ENCODE measurements around the gene PLCB1.

PLCB1 gene

DNA sequence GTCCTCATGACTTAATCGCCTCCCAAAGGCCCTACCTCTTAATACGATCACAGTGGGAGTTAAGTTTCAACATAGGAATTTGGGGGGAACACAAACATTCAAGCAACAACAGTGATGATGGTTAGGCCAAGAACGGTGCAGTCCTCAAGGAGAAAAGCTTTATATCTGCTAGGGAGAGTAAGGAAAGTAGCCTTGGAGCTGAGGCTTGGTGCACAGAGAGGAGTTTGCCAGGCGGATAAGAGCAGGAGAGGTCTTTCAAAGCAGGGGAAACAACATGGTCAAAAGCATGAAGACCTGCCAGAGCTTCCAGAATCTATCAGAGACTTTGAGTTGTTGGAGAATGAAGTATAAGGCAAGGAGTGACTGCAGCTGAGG, 119.1 kb downstream of the PLCB1 start:
- no peak for DNase-seq

GRCh38 chr20:8254911-8255582, 123.0 kb downstream of the PLCB1 start:
- no peak for DNase-seq

- DNase-seq, result peak; percentile 13
Observed at GRCh38 chr20:8255945-8256632, 124.0 kb downstream of the PLCB1 start.

GRCh38 chr20:8260837-8261251, 128.8 kb downstream of the PLCB1 start:
- DNase-seq, result no peak

DNA sequence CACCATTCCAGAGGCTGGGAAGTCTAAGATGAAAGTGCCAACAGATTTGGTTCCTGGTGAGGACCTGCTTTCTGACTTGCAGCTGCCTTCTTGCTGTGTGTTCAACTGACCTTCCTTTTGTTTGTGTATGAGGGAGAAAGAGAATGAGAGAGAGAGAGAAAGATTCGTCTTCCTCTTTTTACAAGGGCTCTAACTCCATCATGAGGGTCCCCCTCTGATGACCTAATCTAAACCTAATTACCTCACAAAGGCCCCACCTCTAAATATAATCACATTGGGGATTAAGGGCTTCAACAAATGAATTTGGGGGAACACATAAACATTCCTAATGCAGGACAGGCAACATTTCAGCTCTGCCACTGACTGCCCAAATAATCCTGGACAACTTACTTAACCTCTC, 130.7 kb downstream of the PLCB1 start:
- DNase-seq, result no peak

DNA sequence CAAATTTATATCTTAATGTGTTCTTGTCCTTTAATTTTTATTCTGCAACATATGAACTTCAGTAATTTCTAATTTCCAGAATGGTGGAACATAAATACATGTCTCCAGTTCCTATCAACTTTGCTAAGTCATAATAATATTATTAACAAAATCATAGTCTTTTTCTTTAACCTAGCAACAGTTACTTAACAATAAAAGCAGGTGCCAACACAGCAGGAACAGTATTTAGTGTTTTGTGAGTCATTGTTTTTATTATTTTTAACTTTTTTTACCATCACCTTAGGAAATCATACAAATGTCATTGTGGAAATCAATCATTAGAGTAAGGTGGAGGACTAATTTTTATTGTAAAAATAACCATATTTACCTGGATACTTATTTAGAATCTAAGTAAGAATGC, 133.5 kb downstream of the PLCB1 start:
- DNase-seq, result no peak

DNA sequence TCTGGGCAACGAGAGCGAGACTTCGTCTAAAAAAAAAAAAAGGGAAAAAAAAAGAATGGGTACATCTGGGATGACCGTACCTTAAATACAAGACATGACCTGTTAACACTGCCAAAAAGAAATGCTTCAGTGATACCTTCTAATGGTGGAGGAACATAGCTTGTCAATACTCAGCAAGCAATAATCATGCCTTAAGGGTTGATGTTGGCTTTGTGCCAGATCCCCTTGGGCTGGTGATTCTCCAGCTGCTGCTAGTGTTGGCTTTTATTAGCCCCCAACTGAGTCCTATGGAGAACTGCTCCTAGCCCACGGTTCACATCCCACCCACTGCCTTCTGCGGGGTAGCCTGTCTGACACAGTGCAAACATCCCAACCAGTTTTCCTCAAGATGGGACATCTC, 134.9 kb downstream of the PLCB1 start:
- DNase-seq, result no peak

- no peak for DNase-seq
Observed at GRCh38 chr20:8271727-8272126, 139.7 kb downstream of the PLCB1 start.

GRCh38 chr20:8272766-8273165, 140.7 kb downstream of the PLCB1 start:
- DNase-seq, result no peak

GRCh38 chr20:8284902-8285301, 152.8 kb downstream of the PLCB1 start:
- DNase-seq, result no peak

GRCh38 chr20:8287340-8287739, 155.3 kb downstream of the PLCB1 start:
- DNase-seq, result no peak

DNA sequence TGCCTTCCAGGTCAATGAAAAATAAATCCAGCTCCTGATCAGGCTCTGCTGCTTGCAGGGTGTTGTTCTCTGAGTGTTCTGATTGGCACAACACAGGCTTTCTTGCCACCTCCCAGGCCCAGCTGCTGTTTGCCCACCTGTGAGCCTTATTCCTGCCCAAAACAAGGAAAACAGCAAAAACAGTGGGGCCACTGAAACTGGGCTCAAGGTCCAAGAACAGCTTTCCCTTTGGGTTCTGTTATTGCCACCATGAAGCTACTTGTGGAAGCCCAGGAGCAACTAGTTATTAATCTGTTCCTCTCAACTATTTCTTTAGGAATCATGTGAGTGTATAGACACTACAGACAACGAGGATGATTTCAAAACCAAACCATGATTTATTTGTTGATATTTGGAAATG, 159.1 kb downstream of the PLCB1 start:
- DNase-seq, result no peak

DNA sequence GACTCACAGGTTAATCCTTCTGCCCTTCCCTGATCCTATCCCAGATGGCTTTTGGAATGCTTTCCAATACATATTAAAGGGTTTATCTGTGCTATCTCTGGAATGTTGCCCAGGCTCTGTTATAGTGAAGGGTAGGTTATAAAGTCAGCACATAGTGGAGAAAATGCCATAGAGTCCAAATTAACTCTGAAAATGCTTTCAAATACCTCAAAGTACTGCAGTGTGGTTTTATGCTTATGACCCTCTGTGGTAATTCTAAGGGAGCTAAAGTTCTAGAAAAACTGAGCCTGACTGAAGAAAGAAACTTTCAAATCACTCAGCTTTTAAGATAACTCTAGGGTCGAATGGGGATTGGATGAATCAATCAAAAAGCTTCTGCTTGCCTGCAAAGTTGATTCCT, 159.8 kb downstream of the PLCB1 start:
- DNase-seq, result no peak

DNA sequence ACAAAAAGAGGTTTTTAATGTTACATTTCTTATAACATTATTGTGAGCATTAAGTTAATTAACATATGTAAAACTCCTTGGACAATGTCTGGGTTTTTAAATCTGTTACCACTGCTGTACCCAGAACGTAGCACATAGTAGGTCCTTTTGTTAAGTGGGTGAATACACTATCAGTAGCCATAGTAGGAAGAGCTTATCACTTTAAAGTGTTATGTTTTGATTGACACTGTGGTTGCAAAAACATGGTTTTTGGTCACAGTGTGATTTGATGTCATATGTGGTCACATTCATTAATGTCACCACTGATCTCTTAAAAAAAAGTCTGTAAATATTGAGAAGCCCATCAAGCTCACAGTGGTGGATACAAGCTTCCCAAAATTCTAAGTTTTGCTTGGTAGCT, 160.7 kb downstream of the PLCB1 start:
- DNase-seq, result no peak

DNA sequence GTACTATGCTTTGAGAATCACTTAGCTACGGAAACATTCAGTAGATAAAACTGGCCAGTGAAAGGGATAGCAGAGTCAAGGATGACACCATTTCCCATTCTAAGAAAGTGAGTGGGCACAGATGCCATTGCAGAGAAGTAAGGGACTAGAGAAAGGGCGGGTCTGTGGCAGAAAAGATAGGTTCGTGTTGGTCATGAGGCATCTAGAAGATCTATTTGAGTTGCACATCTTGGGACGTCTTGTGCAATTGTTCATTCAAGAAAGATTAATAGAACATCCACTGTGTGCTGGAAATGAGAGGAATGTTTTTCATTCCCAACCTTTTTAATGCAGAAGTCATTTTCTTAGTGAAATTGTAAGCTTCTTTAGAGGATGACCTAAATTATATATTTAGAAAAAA, 161.7 kb downstream of the PLCB1 start:
- no peak for DNase-seq

GRCh38 chr20:8296536-8296935, 164.5 kb downstream of the PLCB1 start:
- no peak for DNase-seq

DNA sequence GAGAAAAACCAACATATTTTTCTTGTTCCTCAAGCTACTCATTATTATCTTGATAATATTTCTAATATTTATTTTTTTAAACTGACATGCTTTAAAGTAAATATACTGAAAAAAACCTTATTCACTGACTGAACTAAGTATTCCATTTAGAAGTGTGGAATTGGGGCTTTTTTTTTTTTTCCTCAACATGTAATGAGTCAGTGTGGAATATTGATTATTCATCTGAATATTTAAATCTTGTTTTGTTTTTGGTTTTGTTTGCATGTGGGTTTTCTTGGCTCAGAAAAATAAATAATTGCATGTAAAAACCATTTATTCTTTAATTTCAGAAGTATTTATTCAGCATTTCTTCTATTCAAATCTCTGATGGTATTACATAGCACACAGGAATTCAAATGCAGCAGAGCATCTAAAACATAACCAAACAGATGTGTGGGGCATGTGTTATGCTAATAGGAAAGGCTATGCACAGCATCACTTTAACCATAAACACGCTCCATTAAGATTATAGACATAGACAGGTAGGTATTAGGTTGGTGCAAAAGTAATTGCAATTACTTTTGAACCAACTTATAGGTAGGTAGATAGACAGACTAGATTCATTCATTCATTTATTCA, 166.5 kb downstream of the PLCB1 start:
- DNase-seq, result no peak

GRCh38 chr20:8299921-8300320, 167.9 kb downstream of the PLCB1 start:
- no peak for DNase-seq

DNA sequence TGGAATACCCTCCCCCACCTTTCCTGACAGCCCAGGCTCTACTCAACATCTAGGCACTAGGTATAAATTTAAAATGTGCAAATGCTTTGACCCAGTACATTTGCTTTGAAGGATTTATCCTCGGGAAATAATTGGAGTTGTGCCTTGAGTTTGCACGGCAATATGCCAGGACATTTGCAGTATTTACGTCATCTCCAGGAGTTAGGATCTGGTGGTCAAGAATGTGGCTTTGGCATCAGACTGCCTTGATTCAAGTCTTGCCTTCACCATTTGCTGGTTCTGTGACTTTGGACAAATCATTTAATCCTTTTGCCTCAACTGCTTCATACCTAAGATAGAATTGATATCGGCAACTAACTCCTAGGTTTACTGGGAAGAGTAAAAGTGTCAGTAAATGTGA, 169.6 kb downstream of the PLCB1 start:
- DNase-seq, result no peak

DNA sequence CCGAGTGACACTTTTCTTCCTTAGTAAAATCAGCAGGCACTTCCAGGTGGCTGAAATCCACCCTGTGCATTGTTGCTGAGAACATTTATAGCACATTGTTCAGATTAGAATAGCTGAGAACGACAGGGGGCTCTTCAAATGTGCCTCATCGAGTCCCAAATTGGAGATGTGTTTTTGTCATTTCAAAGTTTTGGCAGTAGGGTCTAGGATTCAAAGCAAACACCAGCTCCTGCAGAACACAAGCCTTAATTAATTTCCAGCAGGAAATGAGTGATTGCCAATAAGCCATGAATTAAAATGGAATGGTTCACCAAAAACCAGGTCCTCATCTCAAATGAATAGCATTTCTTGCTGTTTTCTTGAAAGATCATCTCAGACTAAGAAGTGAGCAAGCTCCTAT, 171.6 kb downstream of the PLCB1 start:
- DNase-seq, result no peak

- no peak for DNase-seq
Observed at GRCh38 chr20:8304124-8304816, 172.2 kb downstream of the PLCB1 start.

DNA sequence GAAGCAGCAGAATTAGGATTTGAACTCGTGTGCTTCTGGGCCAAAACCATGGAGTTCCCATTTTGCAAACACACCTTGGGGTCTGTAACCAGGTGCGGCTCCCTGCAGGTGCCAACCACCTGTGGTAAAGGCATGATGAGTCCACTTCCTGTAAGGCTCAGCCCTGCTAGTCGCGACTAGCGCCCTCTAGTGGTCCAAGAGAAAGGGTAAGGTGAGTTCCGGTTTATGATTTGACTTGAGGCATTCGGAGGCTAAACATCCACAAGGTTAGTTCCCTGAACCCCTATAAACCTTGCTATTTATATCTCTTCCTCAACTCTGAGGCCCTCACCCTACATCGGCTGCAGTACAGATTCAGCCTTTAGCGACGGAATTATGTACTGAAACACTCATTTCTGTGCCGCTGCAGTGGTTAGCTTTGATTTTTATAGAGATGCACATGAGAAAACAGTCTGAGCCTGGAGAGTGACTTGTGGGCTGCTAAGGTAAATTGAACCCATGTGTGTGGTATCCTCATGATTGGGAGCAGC, 173.4 kb downstream of the PLCB1 start:
- DNase-seq, result peak; percentile 33

DNA sequence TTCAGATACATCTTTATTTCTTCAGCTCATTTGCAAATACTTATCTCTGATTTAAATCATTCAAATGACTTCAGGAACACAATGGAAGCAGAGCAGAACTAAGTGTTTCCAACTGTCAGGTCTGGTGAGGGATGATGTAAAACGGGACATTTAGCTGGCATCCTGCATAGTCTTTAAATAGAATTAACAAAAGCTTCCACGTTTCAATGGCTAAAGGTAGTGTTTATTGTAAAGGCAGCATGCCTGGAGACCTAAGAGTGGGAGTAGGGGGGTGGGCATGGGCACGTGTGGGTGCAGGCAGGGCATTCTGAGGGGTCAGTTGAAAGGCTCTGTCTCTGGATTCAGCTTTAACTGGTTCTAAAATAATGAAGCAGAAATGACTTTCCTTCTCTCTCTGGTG, 174.9 kb downstream of the PLCB1 start:
- DNase-seq, result peak; percentile 71

GRCh38 chr20:8309634-8310033, 177.6 kb downstream of the PLCB1 start:
- DNase-seq, result peak; percentile 88

Measured in NCI-H526 treated with DMSO at 0.1 percent for 48 hours (cell line).